HG03439 (cell line): ENCODE data around the gene NOXO1.

ENCODE experiments used
- ATAC-seq: cut with Tn5 transposase; IDR thresholded peaks from one replicate; pipeline ENCODE4 v1.9.1; 2021; ENCODE audit warnings: mild to moderate bottlenecking, moderate library complexity; ENCODE audit not compliant: unreplicated experiment

Gene NOXO1

DNA sequence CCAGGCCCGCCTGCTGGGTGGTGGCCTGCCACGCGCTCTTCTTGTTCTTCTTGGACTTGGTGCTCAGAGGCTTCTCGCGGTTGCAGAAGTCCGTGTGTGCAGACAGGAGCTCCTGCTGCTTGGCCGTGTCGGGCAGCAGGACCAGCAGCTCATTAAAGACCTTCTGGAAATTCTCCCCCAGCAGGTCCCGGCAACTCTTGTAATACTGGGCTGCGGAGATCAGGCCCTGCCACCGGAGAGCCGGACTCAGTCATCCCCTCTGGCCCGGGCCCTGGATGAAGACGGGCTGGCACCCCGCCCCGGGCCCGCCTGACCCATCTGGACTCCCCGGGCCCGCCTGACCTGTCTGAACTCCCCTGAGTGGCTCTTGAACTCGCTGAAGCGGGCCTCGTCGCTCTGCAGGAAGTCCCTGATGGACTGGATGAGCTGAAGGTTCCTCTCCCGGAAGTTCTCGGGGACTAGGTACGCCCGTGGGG lies 17.1 kb upstream of the NOXO1 start:
- ATAC-seq: no peak

DNA sequence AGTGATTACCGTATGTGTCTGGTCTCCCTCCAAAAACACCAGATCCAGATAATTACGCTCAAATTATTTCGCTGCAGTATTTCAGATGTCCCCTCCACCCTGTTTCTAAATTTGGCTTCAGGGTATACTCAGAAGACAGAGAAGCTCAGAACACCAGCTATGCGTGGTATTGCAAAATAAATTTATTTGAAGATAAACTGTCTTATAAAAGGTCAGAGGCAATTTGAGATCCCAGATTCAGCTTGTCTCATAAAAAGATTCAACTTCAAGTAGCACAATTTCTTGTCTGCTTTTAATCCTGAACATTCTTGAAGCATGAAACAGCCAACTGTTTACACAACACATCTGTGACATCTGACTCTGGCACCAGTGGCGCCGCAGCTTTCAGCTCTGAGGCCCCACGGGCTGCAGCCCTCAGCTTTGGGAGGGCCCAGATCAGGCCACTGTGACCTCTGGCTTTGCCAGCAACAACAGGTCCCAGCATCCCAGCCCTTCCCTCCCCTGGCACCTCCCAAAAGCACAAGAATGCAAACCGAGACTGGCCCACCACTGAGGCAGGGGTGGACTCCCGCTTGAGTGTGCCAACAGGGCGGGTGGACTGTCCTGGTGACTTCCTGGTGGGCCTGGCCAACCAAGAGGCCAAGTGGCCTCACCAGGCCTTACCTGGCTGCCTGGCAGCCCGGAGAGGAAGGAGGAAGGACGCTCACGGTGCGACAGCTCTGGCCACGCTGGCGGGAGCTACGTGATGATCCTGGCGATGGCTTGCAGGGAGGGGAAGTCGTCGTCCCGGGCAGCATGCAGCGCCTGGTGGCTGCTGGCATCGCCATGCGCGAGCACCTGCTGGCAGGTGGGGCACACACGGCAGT lies 16.5 kb upstream of the NOXO1 start:
- no peak for ATAC-seq

DNA sequence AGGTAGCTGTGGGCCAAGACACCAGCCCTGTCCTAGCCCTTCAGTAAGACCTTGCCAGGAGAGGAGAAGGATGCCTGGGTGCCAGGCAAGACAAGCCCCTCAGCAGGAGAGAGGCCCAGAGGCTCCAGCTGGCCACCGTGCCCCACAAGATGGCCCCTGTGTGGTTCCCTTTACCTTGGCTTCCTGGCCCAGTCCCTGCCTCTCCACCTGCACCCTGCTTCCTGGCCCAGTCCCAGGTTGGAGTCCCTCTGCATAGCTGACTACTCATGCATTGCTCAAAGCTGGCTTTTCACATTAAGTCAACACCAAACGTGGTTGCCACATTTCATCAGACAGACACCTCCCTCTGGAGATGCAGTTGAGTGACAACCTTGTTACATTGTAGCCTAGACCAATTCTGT lies 12.5 kb upstream of the NOXO1 start:
- ATAC-seq: no peak

DNA sequence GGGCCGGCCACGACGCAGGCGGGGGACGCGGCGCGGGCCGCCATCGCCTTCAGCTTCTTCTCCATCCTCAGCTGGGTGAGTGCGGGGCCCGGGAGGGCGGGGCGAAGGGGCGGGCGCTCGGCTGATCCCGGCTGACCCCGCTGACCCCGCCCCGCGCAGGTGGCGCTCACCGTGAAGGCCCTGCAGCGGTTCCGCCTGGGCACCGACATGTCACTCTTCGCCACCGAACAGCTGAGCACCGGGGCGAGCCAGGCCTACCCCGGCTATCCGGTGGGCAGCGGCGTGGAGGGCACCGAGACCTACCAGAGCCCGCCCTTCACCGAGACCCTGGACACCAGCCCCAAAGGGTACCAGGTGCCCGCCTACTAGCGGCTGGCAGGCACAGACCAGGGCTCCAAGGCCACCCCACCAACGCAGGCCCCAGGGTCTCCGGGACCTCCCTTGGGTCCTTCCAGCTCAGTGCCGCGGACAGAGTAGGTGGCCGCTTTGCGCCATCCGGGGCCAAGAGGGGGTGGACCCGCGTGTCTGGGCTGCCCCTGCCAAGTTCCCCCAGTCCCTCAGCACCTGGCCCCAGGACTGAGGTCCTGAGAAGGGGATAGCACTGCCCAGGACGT lies 11.5 kb upstream of the NOXO1 start:
- no peak for ATAC-seq

DNA sequence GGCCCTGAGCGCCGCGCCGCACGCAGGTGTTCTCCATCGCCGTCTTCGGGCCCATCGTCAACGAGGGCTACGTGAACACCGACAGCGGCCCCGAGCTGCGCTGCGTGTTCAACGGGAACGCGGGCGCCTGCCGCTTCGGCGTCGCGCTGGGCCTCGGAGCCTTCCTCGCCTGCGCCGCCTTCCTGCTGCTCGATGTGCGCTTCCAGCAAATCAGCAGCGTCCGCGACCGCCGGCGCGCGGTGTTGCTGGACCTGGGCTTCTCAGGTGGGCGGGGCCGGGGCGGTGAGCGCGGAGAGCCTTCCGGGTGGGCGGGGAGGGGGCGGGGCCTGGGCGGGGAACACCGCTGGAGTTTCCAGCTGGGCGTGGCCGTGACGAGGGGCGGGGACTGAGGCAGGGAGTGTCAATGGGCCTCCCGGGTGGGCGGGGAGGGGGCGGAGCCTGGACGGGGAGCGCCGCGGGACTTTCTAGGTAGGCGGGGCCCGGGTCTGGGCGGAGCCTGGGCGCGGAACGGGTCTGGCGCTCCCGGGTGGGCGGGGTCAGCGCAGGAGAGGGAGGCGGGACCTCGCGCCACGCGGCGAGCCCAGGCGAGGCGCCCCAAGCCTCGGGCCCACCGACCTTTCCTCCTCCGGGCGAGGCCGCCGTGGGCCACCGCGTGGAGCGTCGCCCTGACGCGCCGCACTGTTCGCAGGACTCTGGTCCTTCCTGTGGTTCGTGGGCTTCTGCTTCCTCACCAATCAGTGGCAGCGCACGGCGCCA lies 10.9 kb upstream of the NOXO1 start:
- ATAC-seq: peak; percentile 50

DNA sequence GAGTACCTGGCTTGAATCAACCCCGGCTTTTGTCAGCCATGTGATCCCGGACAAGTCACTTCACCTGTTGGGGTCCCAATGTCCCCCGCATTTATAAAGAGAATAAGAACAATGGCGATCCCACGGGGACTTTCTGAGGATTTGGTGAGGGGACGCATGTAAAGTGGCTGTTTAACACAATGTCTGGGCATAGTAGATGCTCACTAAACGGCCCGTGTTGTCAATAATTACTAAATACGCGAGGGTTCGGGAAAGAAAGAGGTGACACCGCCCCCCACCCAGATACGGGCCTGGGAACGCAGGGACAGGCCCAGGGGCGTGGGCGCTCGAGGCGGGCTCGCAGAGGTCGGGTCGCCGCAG lies 10.3 kb upstream of the NOXO1 start:
- ATAC-seq: no peak

DNA sequence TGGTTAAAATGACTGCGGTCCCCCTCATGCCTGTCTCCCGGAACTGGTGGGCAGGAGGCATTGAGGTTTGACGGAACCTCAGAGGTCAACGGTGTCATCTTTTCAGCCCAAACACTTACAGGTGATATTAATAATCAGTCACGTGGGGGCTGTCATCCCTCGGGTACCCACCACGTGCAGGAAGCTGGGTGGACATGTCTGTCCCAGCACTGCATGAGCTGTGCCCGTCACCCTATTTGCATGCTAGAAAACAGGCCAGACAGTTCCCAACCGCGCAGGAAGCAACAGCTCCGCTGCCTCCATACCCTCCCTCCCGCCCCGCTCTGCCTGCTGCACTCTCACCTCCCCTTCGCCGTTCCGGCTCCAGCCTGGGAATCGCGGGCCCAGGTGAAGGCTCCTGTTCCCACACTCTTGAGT lies 9.9 kb upstream of the NOXO1 start:
- peak; percentile 35 for ATAC-seq

DNA sequence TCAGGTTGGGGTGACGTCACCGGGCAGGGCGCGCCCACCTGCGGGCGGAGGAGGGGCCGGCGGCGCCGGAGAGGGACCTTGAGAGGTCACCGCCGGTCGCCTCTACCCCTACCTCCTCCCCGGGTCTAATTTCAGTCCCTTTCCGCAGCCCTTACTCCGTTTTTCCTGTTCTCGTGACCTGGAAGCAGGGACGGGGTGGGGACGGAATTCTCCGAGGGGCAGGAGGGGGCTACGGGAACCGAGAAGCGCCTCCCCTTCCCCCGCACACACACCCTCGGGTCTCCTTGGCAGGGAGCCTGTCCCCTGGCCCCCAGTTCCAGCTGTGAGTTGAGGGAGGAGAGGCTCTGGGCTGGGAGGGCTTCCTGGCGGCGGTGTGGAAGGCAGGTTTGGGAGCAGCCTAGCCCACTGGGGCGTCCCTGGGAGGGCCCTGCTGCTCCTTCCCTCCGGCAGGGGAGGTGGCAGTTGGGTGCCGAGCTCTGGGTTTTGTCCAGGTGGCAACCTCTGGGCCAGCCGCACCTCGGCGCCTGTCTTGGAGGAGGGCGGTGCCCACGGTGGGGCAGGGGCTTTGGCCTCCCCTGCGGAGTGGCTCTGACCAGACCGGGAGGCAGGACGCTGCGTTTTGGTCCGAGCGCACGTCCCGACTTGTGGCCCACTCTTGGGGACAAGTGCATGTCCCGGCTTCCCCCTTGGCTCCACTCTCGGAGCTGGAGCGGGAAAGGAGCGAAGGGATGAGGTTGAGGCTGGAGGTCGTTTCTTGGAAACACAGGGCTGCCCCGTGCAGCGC lies 9.3 kb upstream of the NOXO1 start:
- no peak for ATAC-seq

DNA sequence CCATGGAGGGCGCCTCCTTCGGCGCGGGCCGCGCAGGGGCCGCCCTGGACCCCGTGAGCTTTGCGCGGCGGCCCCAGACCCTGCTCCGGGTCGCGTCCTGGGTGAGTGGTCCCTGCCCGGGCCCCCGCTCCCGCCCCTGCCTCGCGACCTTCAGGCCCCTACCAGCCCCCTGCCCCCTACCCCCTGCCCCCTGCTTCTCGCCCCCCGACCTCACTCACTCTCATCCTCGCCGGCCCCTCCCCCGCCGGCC lies 8.8 kb upstream of the NOXO1 start:
- no peak for ATAC-seq

DNA sequence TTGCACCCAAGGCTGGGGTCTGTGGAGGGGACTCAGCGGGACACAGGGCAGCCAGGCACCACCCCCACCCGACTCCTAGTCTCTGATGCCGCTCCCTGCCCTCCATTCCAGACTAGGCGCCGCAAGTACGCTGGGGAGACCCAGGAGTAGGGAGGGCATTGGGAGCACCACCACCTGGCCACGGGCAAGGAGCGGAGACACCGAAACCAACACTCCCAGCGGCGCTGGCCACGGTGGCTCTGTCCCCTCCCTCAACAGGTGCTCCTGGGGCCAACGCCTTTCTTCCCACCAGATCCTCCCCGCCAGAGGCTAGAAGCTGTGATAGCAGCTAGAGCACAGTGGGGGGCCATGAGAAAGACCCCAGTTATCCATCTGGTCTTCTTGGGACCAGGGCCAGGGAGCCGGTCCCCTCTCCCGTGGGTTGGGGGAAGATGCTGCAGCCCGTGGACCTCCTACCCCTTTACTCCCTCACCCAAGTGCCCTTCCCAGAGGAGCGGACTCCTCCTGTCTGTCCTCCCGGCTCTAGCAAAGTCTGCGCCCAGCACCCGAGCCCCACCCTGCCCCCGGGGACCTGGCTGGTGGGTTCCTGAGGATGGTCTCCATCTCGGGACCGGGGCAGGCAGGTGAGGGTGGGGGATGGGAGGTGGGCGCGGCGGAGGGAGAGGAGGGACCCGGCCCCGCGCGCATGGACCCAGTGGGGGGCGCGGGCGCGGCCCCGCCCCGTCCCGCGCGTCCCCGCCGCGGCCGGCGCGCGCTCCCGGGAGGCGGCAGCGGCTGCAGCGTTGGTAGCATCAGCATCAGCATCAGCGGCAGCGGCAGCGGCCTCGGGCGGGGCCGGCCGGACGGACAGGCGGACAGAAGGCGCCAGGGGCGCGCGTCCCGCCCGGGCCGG lies 8.2 kb upstream of the NOXO1 start, which contains the start of gene SYNGR3:
TSS of gene SYNGR3 (plus strand) at position 762 of the 892 bp plus-strand sequence. CDS start 133 bp downstream, outside the sequence.
- ATAC-seq: no peak

DNA sequence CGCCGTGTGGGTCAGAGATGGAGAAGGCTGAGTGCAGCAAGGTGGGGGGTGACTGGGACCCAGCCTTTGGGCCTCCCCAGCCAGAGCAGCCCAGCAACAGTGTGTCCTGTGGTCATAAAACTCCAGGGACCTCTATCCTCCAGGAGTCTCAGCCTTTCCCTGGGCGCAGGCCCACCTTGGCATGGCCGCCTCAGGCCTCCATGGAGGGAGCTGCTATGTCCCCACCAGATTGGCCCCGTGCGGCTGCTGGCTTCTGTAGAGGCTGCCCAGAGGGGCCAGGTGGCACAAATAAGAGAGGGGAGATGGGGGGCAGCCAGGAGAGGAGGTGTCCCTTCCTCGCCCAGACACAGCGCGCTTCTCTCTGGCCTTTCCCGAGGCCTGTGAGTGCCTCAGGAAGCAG lies 5.9 kb upstream of the NOXO1 start:
- no peak for ATAC-seq

DNA sequence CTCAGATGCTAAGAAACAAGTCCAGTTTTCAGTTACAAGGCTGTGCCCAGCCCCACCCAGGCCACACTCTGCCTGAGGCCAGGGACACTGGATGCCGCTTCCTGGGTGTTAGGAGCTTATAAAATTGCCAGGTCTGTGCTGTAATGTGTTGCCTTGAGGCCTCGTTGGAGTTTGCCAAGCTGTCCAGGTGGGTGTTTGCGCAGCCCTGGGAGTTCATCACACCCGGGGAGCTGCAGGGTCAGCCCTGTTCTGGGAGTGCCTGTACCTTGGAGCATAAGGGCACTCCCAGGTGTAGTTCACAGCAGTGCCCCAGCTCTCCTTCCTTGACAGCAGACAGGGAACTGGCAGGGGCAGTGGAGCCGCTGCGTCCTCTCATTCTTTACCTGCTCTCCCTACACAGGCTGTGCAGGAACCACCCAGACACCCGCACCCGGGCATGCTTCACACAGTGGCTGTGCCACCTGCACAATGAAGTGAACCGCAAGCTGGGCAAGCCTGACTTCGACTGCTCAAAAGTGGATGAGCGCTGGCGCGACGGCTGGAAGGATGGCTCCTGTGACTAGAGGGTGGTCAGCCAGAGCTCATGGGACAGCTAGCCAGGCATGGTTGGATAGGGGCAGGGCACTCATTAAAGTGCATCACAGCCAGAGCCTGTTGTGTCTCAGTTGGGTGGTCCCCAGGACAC lies 4.3 kb upstream of the NOXO1 start:
- no peak for ATAC-seq

DNA sequence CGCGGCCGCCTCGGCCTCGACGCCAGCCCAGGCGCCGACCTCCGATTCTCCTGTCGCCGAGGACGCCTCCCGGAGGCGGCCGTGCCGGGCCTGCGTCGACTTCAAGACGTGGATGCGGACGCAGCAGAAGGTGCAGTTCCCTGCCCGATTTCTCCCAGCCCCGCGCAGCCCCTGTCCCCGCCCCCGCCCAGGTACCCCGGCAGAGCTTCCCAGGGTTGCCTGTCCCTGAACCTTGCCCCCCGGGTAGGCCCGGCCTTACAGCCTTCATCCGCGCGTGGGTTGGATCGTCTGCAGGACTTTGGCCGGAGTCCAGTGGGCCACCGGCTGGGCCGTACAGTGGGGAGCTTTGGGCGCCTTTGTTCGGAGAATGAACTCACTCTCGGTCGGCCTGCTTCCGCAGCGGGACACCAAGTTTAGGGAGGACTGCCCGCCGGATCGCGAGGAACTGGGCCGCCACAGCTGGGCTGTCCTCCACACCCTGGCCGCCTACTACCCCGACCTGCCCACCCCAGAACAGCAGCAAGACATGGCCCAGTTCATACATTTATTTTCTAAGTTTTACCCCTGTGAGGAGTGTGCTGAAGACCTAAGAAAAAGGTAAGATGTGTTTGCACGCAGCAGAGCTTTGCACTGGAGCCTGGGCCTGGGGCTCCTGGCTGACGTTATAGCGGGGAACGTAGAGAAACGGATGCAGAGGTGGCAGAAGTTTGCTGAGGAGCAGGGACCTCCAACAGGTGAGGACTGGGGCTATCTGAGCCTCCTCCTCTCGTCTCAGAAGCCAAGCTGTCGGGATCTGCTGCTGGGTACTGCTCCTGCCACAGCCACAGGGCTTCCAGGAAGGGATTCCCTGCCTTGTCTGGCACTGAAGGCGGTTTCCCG lies 3.3 kb upstream of the NOXO1 start:
- no peak for ATAC-seq

DNA sequence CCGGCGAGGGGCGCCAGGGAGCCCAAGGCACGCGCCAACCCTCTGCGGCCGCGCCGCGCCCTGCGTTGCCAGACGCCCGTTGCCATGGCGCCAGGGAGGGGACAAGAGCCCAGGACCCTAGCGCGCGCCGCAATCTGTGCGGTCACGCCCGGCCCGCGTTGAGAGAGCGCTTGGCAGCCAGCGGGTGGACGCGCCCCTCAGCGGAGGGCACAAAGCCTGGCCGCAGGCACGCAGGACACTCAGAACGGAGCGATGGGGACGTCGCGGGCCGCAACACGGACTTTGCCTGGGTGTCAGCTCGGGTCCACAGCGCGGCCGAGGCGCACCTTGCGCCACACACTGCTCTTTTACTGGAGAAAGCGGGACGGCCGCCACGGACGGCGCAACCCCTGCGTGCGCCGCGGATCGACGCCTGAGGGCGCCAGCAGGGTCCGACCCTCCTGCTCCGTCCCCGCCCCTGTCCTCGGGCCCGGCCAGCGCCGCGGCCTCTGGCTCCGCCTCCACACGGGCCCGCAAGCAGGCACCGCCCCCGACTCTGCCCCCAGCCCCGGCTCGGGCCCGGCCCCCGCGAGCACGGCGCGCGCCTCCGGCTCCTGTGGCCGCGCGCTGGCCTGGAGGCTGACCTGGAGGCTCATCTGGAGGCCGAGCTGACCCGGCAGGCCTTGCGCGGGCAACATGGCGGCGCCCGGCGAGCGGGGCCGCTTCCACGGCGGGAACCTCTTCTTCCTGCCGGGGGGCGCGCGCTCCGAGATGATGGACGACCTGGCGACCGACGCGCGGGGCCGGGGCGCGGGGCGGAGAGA lies 2.5 kb upstream of the NOXO1 start, which contains the start of gene GFER:
TSS of gene GFER (plus strand) at position 650 of the 803 bp plus-strand sequence. CDS start at position 676, 26 bp downstream.
- ATAC-seq: peak; percentile 73

DNA sequence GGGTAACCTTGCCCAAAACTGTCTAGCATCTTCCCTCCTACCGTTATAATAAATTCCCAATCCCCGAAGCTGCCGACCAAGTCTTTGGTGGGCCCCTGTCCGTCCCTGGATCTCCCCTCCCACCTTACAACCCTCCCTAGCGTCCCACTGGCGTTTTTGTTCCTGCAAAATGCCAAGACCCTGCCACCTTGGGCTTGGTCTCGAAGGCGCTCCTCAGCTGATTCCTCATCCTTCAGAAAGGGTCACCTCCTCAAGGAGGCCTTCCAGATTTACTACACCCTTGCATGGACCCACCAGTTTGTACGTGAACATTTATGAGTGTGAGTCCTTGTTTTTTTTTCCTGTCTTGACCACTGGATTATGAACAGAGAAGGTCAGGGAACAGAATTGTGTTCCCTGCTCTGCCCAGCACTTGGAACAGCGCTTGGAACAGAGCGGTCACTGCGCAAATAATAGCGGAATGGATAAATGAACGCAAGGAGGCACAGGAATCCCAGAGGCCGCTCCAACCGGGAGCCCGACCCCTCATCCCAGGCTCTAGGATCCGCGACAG lies 1.8 kb upstream of the NOXO1 start:
- no peak for ATAC-seq

DNA sequence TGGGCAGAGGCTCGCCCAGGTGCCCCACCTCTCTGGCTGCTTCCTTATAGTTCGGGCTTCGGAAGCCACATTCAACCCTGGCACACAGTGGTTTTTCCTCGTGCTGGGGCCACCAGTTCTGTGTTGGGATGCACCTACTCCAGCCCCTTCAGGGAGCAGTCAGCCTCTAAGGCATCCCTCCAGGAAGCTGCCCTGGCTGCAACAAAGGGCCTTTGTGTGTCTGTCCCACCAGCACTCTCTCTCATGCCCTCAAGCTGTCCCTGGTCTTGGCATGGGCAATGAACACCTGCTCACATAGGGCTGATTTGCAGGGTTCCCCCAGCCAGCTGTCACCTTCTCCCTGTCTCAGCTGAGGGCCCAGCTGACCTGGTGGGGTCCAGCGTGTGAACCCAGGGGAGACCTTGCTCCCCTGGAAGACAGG lies 754 bp upstream of the NOXO1 start:
- no peak for ATAC-seq

DNA sequence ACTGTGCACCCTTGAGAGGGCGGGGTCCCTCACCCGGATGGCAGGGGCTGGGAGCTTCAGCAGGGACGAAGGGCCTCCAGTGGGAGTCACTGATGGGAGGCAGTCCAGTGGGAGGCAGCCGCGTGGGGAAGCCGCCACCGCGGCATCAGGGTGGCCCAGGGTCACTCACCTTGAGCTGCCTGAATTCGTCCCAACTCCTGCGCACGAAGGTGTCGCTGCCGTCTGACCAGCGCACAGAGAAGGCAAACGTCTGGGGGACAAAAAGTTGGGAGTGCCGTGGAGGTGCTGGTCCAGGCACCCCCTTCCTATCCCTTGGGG lies 540 bp downstream of the NOXO1 start:
- no peak for ATAC-seq
